GM21717 (cell line): ENCODE results near the gene THOC3.
"Not testable (repeated sequence)": the region's sequence is repeated elsewhere in the genome, so short reads cannot be mapped to it uniquely, and the experiment has no call there.

Source experiments
- ATAC-seq: cut with Tn5 transposase; IDR thresholded peaks from one replicate; pipeline ENCODE4 v1.9.1; 2021; ENCODE audit warnings: mild to moderate bottlenecking, moderate library complexity; ENCODE audit not compliant: unreplicated experiment

The THOC3 gene

GRCh38 chr5:175943253-175943652 is 24.9 kb downstream of the THOC3 start:
- not testable (repeated sequence) for ATAC-seq

GRCh38 chr5:175940632-175941031 is 27.5 kb downstream of the THOC3 start:
- not testable (repeated sequence) for ATAC-seq

- not testable (repeated sequence) for ATAC-seq
Observed at GRCh38 chr5:175938489-175938888, 29.6 kb downstream of the THOC3 start.

GRCh38 chr5:175928752-175929151 is 39.4 kb downstream of the THOC3 start:
- ATAC-seq: not testable (repeated sequence)

GRCh38 chr5:175925106-175925505 is 43.0 kb downstream of the THOC3 start:
- ATAC-seq: not testable (repeated sequence)

GRCh38 chr5:175922192-175922885 is 45.8 kb downstream of the THOC3 start:
- ATAC-seq: no peak

GRCh38 chr5:175921061-175921730 is 46.9 kb downstream of the THOC3 start:
- no peak for ATAC-seq

- ATAC-seq: no peak
Observed at GRCh38 chr5:175920231-175920811, 47.8 kb downstream of the THOC3 start.

GRCh38 chr5:175915066-175916037 is 52.8 kb downstream of the THOC3 start:
- not testable (repeated sequence) for ATAC-seq

- not testable (repeated sequence) for ATAC-seq
Observed at GRCh38 chr5:175913835-175914672, 54.1 kb downstream of the THOC3 start.

- ATAC-seq: not testable (repeated sequence)
Observed at GRCh38 chr5:175910072-175910471, 58.0 kb downstream of the THOC3 start.
